CD4-positive, alpha-beta T cell (primary cell): Measurements from ENCODE around the gene HTR2A. TPM values are rescaled to one million over a fixed set of nuclear protein-coding genes. Genes with fewer than 3 reads are reported as not detected.

Source experiments
- ATAC-seq: fragments of 200-7000 bp; cut with Tn5 transposase; one replicate; pipeline ENCODE4 v1.10.0; 2022; ENCODE audit warnings: mild to moderate bottlenecking; ENCODE audit not compliant: poor library complexity
- CTCF ChIA-PET: fragments of 350-600 bp; sonication (Branson Sonifier 250); formaldehyde crosslinking; loops from one replicate; lab custom pipeline; 2021; ENCODE audit warnings: antibody characterized with exemption, inconsistent platforms; lab: Charles Lee
- POLR2A ChIA-PET: fragments of 350-600 bp; sonication (Branson Sonifier 250); formaldehyde crosslinking; loops from one replicate; lab custom pipeline; 2021; ENCODE audit warnings: antibody characterized with exemption, inconsistent platforms; lab: Charles Lee
- DNase-seq, 14 experiments: peaks; one replicate each; pipeline ENCODE4 v3.0.0-alpha.2; 2013 to 2020; ENCODE audit warnings: mixed read lengths in 2 of 14
- H3K27ac ChIP-seq, 2 donors: one replicate each; pipeline versions ENCODE4 v1.5.1 to v1.7.0; 2013; ENCODE audit warnings: low read length in 2 of 2, low read depth in 1 of 2, mild to moderate bottlenecking in 1 of 2
- H3K27me3 ChIP-seq, 2 experiments: 1 replicate in 1 of 2; 2 replicates in 1 of 2; pipeline versions ENCODE4 v1.6.1 to v1.7.0; 2013; ENCODE audit warnings: low read length in 2 of 2, control low read depth in 1 of 2, mild to moderate bottlenecking in 1 of 2, moderate library complexity in 1 of 2; ENCODE audit not compliant: insufficient read depth in 2 of 2, control insufficient read depth in 1 of 2
- H3K36me3 ChIP-seq: one replicate; pipeline ENCODE4 v1.6.1; 2013; ENCODE audit warnings: low read length, control low read depth; ENCODE audit not compliant: insufficient read depth
- H3K4me1 ChIP-seq: one replicate; pipeline ENCODE4 v1.6.1; 2013; ENCODE audit warnings: low read length, control low read depth; ENCODE audit not compliant: insufficient read depth
- H3K4me3 ChIP-seq: one replicate; pipeline ENCODE4 v1.5.1; 2013; ENCODE audit warnings: mild to moderate bottlenecking, low read length, moderate library complexity
- H3K9me3 ChIP-seq, 2 experiments: 1 replicate in 1 of 2; 2 replicates in 1 of 2; pipeline versions ENCODE4 v1.6.1 to v1.7.0; 2013; ENCODE audit warnings: low read length in 2 of 2, mild to moderate bottlenecking in 2 of 2, control low read depth in 1 of 2, moderate library complexity in 1 of 2; ENCODE audit not compliant: control insufficient read depth in 1 of 2, insufficient read depth in 1 of 2
- H3K27ac Mint-ChIP-seq: one replicate; pipeline ENCODE4 v1.8.0; 2020; ENCODE audit warnings: mixed read lengths
- H3K27me3 Mint-ChIP-seq: one replicate; pipeline ENCODE4 v1.8.0; 2021; ENCODE audit warnings: mixed read lengths
- H3K36me3 Mint-ChIP-seq: one replicate; pipeline ENCODE4 v1.8.0; 2021; ENCODE audit warnings: low read depth, mixed read lengths
- H3K4me1 Mint-ChIP-seq: one replicate; pipeline ENCODE4 v1.8.0; 2021; ENCODE audit warnings: low read depth, mixed read lengths
- H3K4me3 Mint-ChIP-seq: one replicate; pipeline ENCODE4 v1.8.0; 2020; ENCODE audit warnings: mild to moderate bottlenecking, mixed read lengths
- H3K9me3 Mint-ChIP-seq: one replicate; pipeline ENCODE4 v1.8.0; 2020; ENCODE audit warnings: mixed read lengths
- CTCF ChIP-seq: fragments of 200-600 bp; IDR thresholded peaks from one replicate; pipeline ENCODE4 v1.8.0; 2022; ENCODE audit warnings: antibody characterized with exemption, mild to moderate bottlenecking
- intact Hi-C, 2 experiments: fragments of 100-400 bp; cut with DNase I in 1 of 2; cut with micrococcal nuclease in 1 of 2; formaldehyde crosslinking; loops; one replicate each; pipeline versions ENCODE4 v1.15.1 to v1.9.0; 2023 to 2025; cut with DNase I, micrococcal nuclease
- total RNA-seq, 174 experiments: library from RNA in 2 of 174; stranded (reverse) in 2 of 174; gene quantifications; one replicate each; pipeline ENCODE4 v1.2.3 and lab custom pipeline; 2021 to 2026

HTR2A gene
- total RNA-seq, 2 experiments from 2014 or later, result not detected

- Mint-ChIP-seq H3K27ac (peak overlapping the region; percentile 94), H3K4me1 (peaks cover 43% of the 10 kb centered on the region), H3K4me3 (peak overlapping the region; percentile 89), H3K9me3 (no peaks in the 10 kb centered on the region), H3K27me3 (no peaks in the 10 kb centered on the region), H3K36me3 (peaks cover 28% of the 10 kb centered on the region)
- peaks cover 25% of the 10 kb centered on the region for H3K4me1 ChIP-seq
- ChIA-PET POLR2A (interaction anchor here (0.7 to 1.7 kb wide), 5 partner anchors 9 to 245 kb away, joined by 3 to 5 read pairs (median 4); partner anchors contain the start of gene LRCH1), CTCF (no interaction called here)
- DNase-seq (peak in 2 of 14 experiments; percentile 14 to 22), ATAC-seq (no peak)
- no peaks in the 10 kb centered on the region for H3K27me3 ChIP-seq
- peak overlapping the region; percentile 93 for H3K4me3 ChIP-seq
- intact Hi-C loops, result loop anchor here in 1 of 2 experiments (2.0 to 10.0 kb wide), 3 partner anchors 243 to 1880 kb away; no protein-coding TSS in a partner anchor
- no peak for TF ChIP-seq CTCF
- no peaks in the 10 kb centered on the region for H3K9me3 ChIP-seq
- H3K27ac ChIP-seq, result peak overlapping the region; percentile 71 to 83
- no peaks in the 10 kb centered on the region for H3K36me3 ChIP-seq
Observed at GRCh38 chr13:46797501-46798237, 99.2 kb downstream of the HTR2A start.

- Mint-ChIP-seq H3K9me3 (no peaks in the 10 kb centered on the region), H3K4me1 (peaks cover 43% of the 10 kb centered on the region), H3K4me3 (peak within 1 kb of the TSS; percentile 89), H3K27ac (peak within 1 kb of the TSS; percentile 94), H3K36me3 (peaks cover 28% of the 10 kb centered on the region), H3K27me3 (no peaks in the 10 kb centered on the region)
- DNase-seq (peak; percentile 80 to 96 (median 88)), ATAC-seq (peak; percentile 93)
- H3K27me3 ChIP-seq, result no peaks in the 10 kb centered on the region
- H3K27ac ChIP-seq, result peak within 1 kb of the TSS; percentile 71 to 83
- intact Hi-C loops, result loop anchor here (1.0 to 10.0 kb wide), 4 partner anchors 45 to 1879 kb away; no protein-coding TSS in a partner anchor
- H3K9me3 ChIP-seq, result no peaks in the 10 kb centered on the region
- peak within 1 kb of the TSS; percentile 93 for H3K4me3 ChIP-seq
- H3K36me3 ChIP-seq, result no peaks in the 10 kb centered on the region
- ChIA-PET CTCF (no interaction called here), POLR2A (interaction anchor here (1.1 to 1.7 kb wide), 5 partner anchors 12 to 244 kb away, joined by 3 to 5 read pairs (median 4); partner anchors contain the start of gene LRCH1)
- peaks cover 25% of the 10 kb centered on the region for H3K4me1 ChIP-seq
- no peak for TF ChIP-seq CTCF
Observed at GRCh38 chr13:46796515-46797474, 100.1 kb downstream of the HTR2A start, which contains the start of gene ESD. TSS of gene ESD (minus strand) at chr13:46797161. CDS start at chr13:46791413, 5,748 bp downstream.

- intact Hi-C loops, result loop anchor here (1.0 to 10.0 kb wide), 4 partner anchors 45 to 1879 kb away; no protein-coding TSS in a partner anchor
- no peaks in the 10 kb centered on the region for H3K9me3 ChIP-seq
- DNase-seq (peak in 1 of 14 experiments; percentile 6), ATAC-seq (no peak)
- no peak for TF ChIP-seq CTCF
- Mint-ChIP-seq H3K9me3 (no peaks in the 10 kb centered on the region), H3K27me3 (no peaks in the 10 kb centered on the region), H3K36me3 (peaks cover 30% of the 10 kb centered on the region), H3K4me3 (peak overlapping the region; percentile 89), H3K4me1 (peaks cover 43% of the 10 kb centered on the region), H3K27ac (peak overlapping the region; percentile 94)
- no peaks in the 10 kb centered on the region for H3K36me3 ChIP-seq
- peaks cover 25% of the 10 kb centered on the region for H3K4me1 ChIP-seq
- H3K27ac ChIP-seq, result peak overlapping the region in 1 of 2 donors; percentile 83
- peak overlapping the region; percentile 93 for H3K4me3 ChIP-seq
- ChIA-PET CTCF (no interaction called here), POLR2A (interaction anchor here (1.1 to 1.7 kb wide), 2 partner anchors 19 to 22 kb away, joined by 4 to 5 read pairs; no protein-coding TSS in a partner anchor)
- H3K27me3 ChIP-seq, result no peaks in the 10 kb centered on the region
Observed at GRCh38 chr13:46796129-46796514, 100.7 kb downstream of the HTR2A start.
